Measurements from ENCODE around the gene CSN2. TPM values are rescaled to one million over a fixed set of nuclear protein-coding genes. Genes with fewer than 3 reads are reported as not detected.

The CSN2 gene
- total and polyA plus RNA-seq, 9 donors, result not detected

DNA sequence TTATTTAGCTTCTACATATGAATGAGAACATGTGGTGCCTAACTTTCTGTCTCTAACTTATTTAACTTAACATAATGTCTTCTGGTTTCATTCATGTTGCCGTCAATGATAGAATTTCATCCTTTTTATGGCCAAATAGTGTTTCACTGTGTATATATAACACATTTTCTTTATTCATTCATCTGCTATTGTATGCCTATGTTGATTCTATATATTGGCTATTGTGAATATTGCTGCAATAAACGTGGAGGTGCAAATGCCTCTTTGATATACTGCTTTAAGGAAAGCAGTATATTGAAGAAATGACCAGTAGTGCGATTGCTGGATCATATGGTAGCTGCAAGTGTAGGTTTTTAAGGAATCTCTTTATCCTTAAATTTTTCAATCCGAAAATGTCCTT is 44.7 kb downstream of the CSN2 start:
- no peaks in the 10 kb centered on the region for H3K4me1 ChIP-seq (ENCODE audit: insufficient read depth)
- TF ChIP-seq, protein P1, sequence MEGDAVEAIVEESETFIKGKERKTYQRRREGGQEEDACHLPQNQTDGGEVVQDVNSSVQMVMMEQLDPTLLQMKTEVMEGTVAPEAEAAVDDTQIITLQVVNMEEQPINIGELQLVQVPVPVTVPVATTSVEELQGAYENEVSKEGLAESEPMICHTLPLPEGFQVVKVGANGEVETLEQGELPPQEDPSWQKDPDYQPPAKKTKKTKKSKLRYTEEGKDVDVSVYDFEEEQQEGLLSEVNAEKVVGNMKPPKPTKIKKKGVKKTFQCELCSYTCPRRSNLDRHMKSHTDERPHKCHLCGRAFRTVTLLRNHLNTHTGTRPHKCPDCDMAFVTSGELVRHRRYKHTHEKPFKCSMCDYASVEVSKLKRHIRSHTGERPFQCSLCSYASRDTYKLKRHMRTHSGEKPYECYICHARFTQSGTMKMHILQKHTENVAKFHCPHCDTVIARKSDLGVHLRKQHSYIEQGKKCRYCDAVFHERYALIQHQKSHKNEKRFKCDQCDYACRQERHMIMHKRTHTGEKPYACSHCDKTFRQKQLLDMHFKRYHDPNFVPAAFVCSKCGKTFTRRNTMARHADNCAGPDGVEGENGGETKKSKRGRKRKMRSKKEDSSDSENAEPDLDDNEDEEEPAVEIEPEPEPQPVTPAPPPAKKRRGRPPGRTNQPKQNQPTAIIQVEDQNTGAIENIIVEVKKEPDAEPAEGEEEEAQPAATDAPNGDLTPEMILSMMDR (IDR thresholded peaks at IDR 0.05), result no peak
- TF ChIP-seq POLR2A (IDR thresholded peaks at IDR 0.05), result no peak
- no peak for TF ChIP-seq EP300 (IDR thresholded peaks at IDR 0.05)
- no peak for DNase-seq
- no peaks in the 10 kb centered on the region for H3K27me3 ChIP-seq
- no peak overlapping the region for H3K4me3 ChIP-seq
- intact Hi-C loops (cut with DNase I), result no loop called here
- H3K27ac ChIP-seq, result no peak overlapping the region
- H3K36me3 ChIP-seq, result no peaks in the 10 kb centered on the region
- WGBS, 3 donors, result 49 to 57% (median 56%) methylated on average over 4 of the region's 4 CpGs
- no peaks in the 10 kb centered on the region for H3K9me3 ChIP-seq

- DNase-seq, result no peak
- no peaks in the 10 kb centered on the region for H3K36me3 ChIP-seq
- no peaks in the 10 kb centered on the region for H3K4me1 ChIP-seq (ENCODE audit: insufficient read depth)
- H3K27ac ChIP-seq, result no peak overlapping the region
- H3K4me3 ChIP-seq, result no peak overlapping the region
- no peaks in the 10 kb centered on the region for H3K27me3 ChIP-seq
- whole genome bisulfite sequencing, 3 donors, result 30 to 59% (median 36%) methylated on average over 2 of the region's 2 CpGs
- no peaks in the 10 kb centered on the region for H3K9me3 ChIP-seq
- TF ChIP-seq, protein P1 (IDR thresholded peaks at IDR 0.05), result no peak
- no peak for TF ChIP-seq EP300 (IDR thresholded peaks at IDR 0.05)
- no peak for TF ChIP-seq POLR2A (IDR thresholded peaks at IDR 0.05)
- intact Hi-C loops (cut with DNase I), result no loop called here
These were observed 55.3 kb downstream of the CSN2 start for GRCh38 chr4:69910016-69910782.

DNA sequence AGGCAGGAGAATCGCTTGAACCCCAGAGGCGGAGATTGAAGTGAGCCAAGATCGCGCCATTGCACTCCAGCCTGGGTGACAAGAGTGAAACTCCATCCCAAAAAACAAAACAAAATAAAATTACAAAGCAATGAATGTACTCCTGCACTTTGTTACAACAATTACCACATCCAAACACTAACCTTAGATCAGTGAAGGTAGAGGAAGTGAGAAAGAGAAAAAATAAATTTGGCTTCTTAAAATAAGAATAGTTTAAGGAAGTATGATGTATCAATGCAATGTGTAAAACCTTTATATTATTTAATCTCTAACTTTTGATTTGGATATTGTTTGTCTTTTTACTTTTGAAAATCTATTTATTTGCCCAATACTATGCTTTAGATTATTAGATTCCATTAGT is 56.3 kb downstream of the CSN2 start:
- WGBS, 3 donors, result 93 to 96% (median 96%) methylated on average over 4 of the region's 4 CpGs
- H3K27me3 ChIP-seq, result no peaks in the 10 kb centered on the region
- H3K4me3 ChIP-seq, result no peak overlapping the region
- no peak for TF ChIP-seq EP300 (IDR thresholded peaks at IDR 0.05)
- TF ChIP-seq, protein P1 (IDR thresholded peaks at IDR 0.05), result no peak
- no peak for TF ChIP-seq POLR2A (IDR thresholded peaks at IDR 0.05)
- no peak for DNase-seq
- no peak overlapping the region for H3K27ac ChIP-seq
- no peaks in the 10 kb centered on the region for H3K36me3 ChIP-seq
- intact Hi-C loops (cut with DNase I), result no loop called here
- H3K4me1 ChIP-seq (ENCODE audit: insufficient read depth), result no peaks in the 10 kb centered on the region
- no peaks in the 10 kb centered on the region for H3K9me3 ChIP-seq

DNA sequence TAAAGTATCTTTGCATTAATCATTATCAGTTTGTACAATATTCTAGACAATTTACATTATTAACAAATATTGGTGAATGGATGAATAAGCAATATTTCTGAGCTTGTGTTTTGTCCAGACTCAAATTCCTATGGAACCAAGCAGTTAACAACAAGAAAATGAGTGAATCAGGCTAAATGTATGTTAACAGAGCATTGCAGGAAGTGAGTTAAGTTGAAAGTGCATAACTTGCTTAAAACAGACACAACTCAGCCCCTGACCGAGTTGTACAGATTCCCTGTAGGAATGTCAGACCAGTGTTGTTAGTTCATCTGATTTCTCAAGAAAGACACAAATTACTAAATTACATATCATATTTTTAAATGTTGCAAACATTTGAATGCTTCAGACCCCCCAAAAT is 58.4 kb downstream of the CSN2 start:
- Histone ChIP-seq H3K36me3 (no peaks in the 10 kb centered on the region), H3K9me3 (no peaks in the 10 kb centered on the region), H3K4me1 (ENCODE audit: insufficient read depth) (no peaks in the 10 kb centered on the region), H3K4me3 (no peak overlapping the region), H3K27me3 (no peaks in the 10 kb centered on the region), H3K27ac (no peak overlapping the region)
- intact Hi-C loops (cut with DNase I), result no loop called here
- no peak for TF ChIP-seq EP300 (IDR thresholded peaks at IDR 0.05)
- no peak for TF ChIP-seq POLR2A (IDR thresholded peaks at IDR 0.05)
- TF ChIP-seq, protein P1 (IDR thresholded peaks at IDR 0.05), result no peak
- no peak for DNase-seq
- WGBS, 3 donors, result 54 to 66% (median 55%) methylated on average over 1 of the region's 1 CpG

Other genes starting within 250 kb of the CSN2 start
- gene SULT1B1, start 205.1 kb downstream of the CSN2 start, total RNA-seq, result 1 to 10 TPM in 2 of 7 donors, under 1 TPM in 5; 0.23 to 6.4 (median 0.72) TPM
- under 1 TPM; 0.82 to 0.90 TPM for gene SULT1B1, start 205.1 kb downstream of the CSN2 start, polyA plus RNA-seq
- gene SULT1E1, start 105.6 kb downstream of the CSN2 start, total RNA-seq, result under 1 TPM in 5 of 7 donors, not detected in 2; 0.12 to 0.65 (median 0.25) TPM
- gene SULT1E1, start 105.6 kb downstream of the CSN2 start, polyA plus RNA-seq, result under 1 TPM in 1 of 2 donors, not detected in 1; 0.17 TPM
- gene CSN1S1, start 34.7 kb downstream of the CSN2 start, total RNA-seq, result not detected
- gene CSN1S1, start 34.7 kb downstream of the CSN2 start, polyA plus RNA-seq, result not detected
- gene STATH, start 30.2 kb upstream of the CSN2 start, total RNA-seq, result not detected
- not detected for gene STATH, start 30.2 kb upstream of the CSN2 start, polyA plus RNA-seq
- not detected for gene HTN3, start 62.7 kb upstream of the CSN2 start, total RNA-seq
- not detected for gene HTN3, start 62.7 kb upstream of the CSN2 start, polyA plus RNA-seq
- gene HTN1, start 84.7 kb upstream of the CSN2 start, total RNA-seq, result not detected
- gene HTN1, start 84.7 kb upstream of the CSN2 start, polyA plus RNA-seq, result not detected
- gene PRR27, start 188.5 kb upstream of the CSN2 start, total RNA-seq, result not detected
- gene PRR27, start 188.5 kb upstream of the CSN2 start, polyA plus RNA-seq, result not detected
- not detected for gene ODAM, start 230.0 kb upstream of the CSN2 start, total RNA-seq
- gene ODAM, start 230.0 kb upstream of the CSN2 start, polyA plus RNA-seq, result 1 to 10 TPM in 1 of 2 donors, not detected in 1; 1.8 TPM